Measurements from ENCODE around the gene DLG5. TPM values are rescaled to one million over a fixed set of nuclear protein-coding genes. Genes with fewer than 3 reads are reported as not detected.

Gene DLG5
- total RNA-seq, 2 donors from 2014 or later, result 22.6 to 35.6 TPM

- intact Hi-C loops (cut with DNase I), result no loop called here
- no peaks in the 10 kb centered on the region for H3K36me3 ChIP-seq (replicated peaks in 1 of 2; ENCODE audit: insufficient read depth in 1 of 2, low read depth in 2 of 2)
- ATAC-seq (no peak), DNase-seq (no peak)
- TF ChIP-seq CTCF (IDR thresholded peaks at IDR 0.05) (no peak), POLR2A (IDR thresholded peaks at IDR 0.05) (no peak)
- H3K27me3 ChIP-seq, result no peaks in the 10 kb centered on the region
- H3K9me3 ChIP-seq, result no peaks in the 10 kb centered on the region
- peaks cover 9% of the 10 kb centered on the region for H3K4me1 ChIP-seq
- no peak overlapping the region for H3K27ac ChIP-seq
- 26 to 32% methylated on average over 8 of the region's 8 CpGs for WGBS, 2 donors
- no peak overlapping the region for H3K4me3 ChIP-seq
Observed at GRCh38 chr10:77967611-77968022, 41.1 kb upstream of the DLG5 start.

GRCh38 chr10:77965294-77965693 lies 38.7 kb upstream of the DLG5 start:
- DNase-seq, result no peak
- Histone ChIP-seq H3K36me3 (replicated peaks in 1 of 2; ENCODE audit: insufficient read depth in 1 of 2, low read depth in 2 of 2) (no peaks in the 10 kb centered on the region), H3K4me1 (no peaks in the 10 kb centered on the region), H3K27me3 (no peaks in the 10 kb centered on the region), H3K27ac (no peak overlapping the region), H3K4me3 (no peak overlapping the region), H3K9me3 (no peaks in the 10 kb centered on the region)
- WGBS, 2 donors, result 78 to 91% methylated on average over 5 of the region's 5 CpGs
- no peak for ATAC-seq
- TF ChIP-seq POLR2A (IDR thresholded peaks at IDR 0.05) (no peak), CTCF (IDR thresholded peaks at IDR 0.05) (no peak)
- intact Hi-C loops (cut with DNase I), result no loop called here

GRCh38 chr10:77964811-77965210 lies 38.3 kb upstream of the DLG5 start:
- WGBS, 2 donors, result 55 to 76% methylated on average over 1 of the region's 1 CpG
- intact Hi-C loops (cut with DNase I), result no loop called here
- no peak for ATAC-seq
- Histone ChIP-seq H3K36me3 (replicated peaks in 1 of 2; ENCODE audit: insufficient read depth in 1 of 2, low read depth in 2 of 2) (no peaks in the 10 kb centered on the region), H3K27me3 (no peaks in the 10 kb centered on the region), H3K4me3 (no peak overlapping the region), H3K4me1 (no peaks in the 10 kb centered on the region), H3K9me3 (no peaks in the 10 kb centered on the region), H3K27ac (no peak overlapping the region)
- no peak for DNase-seq
- TF ChIP-seq POLR2A (IDR thresholded peaks at IDR 0.05) (no peak), CTCF (IDR thresholded peaks at IDR 0.05) (no peak)

GRCh38 chr10:77963901-77964300 lies 37.3 kb upstream of the DLG5 start:
- no peaks in the 10 kb centered on the region for H3K27me3 ChIP-seq
- intact Hi-C loops (cut with DNase I), result no loop called here
- no peak for TF ChIP-seq CTCF (IDR thresholded peaks at IDR 0.05)
- no peak for TF ChIP-seq POLR2A (IDR thresholded peaks at IDR 0.05)
- 96 to 97% methylated on average over 7 of the region's 7 CpGs for WGBS, 2 donors
- no peaks in the 10 kb centered on the region for H3K4me1 ChIP-seq
- H3K27ac ChIP-seq, result no peak overlapping the region
- H3K36me3 ChIP-seq (replicated peaks in 1 of 2; ENCODE audit: insufficient read depth in 1 of 2, low read depth in 2 of 2), result no peaks in the 10 kb centered on the region
- H3K4me3 ChIP-seq, result no peak overlapping the region
- H3K9me3 ChIP-seq, result no peaks in the 10 kb centered on the region
- DNase-seq (no peak), ATAC-seq (no peak)

GRCh38 chr10:77962350-77963146 lies 36.0 kb upstream of the DLG5 start:
- Histone ChIP-seq H3K9me3 (no peaks in the 10 kb centered on the region), H3K4me3 (no peak overlapping the region), H3K27ac (no peak overlapping the region), H3K4me1 (no peaks in the 10 kb centered on the region), H3K27me3 (no peaks in the 10 kb centered on the region), H3K36me3 (replicated peaks in 1 of 2; ENCODE audit: insufficient read depth in 1 of 2, low read depth in 2 of 2) (no peaks in the 10 kb centered on the region)
- ATAC-seq (no peak), DNase-seq (no peak)
- intact Hi-C loops (cut with DNase I), result no loop called here
- no peak for TF ChIP-seq CTCF (IDR thresholded peaks at IDR 0.05)
- no peak for TF ChIP-seq POLR2A (IDR thresholded peaks at IDR 0.05)
- 81 to 92% methylated on average over 7 of the region's 7 CpGs for whole genome bisulfite sequencing, 2 donors
